KMS-11 (cell line): ENCODE measurements around the gene FAM81B.

ENCODE experiments used
- H2AFZ ChIP-seq: fragments of 200-600 bp; sonication (generic); 2 replicates; pipeline ENCODE4 v1.6.1; 2016; ENCODE audit warnings: antibody characterized with exemption, mixed run types, low read depth
- H3K27ac ChIP-seq: fragments of 200-600 bp; sonication (generic); 2 replicates; pipeline ENCODE4 v1.6.1; 2016; ENCODE audit warnings: mild to moderate bottlenecking, mixed run types
- H3K27me3 ChIP-seq: fragments of 200-600 bp; sonication (generic); 2 replicates; pipeline ENCODE4 v1.6.1; 2017; ENCODE audit warnings: mild to moderate bottlenecking, low read depth, mixed run types, moderate library complexity; ENCODE audit not compliant: insufficient read depth
- H3K36me3 ChIP-seq: fragments of 200-600 bp; sonication (generic); 2 replicates; pipeline ENCODE4 v1.6.1; 2017; ENCODE audit warnings: mild to moderate bottlenecking, mixed run types; ENCODE audit not compliant: insufficient read depth
- H3K4me1 ChIP-seq: fragments of 200-600 bp; sonication (generic); 2 replicates; pipeline ENCODE4 v1.6.1; 2016; ENCODE audit warnings: mild to moderate bottlenecking, low read depth, mixed run types; ENCODE audit not compliant: poor library complexity, severe bottlenecking
- H3K4me2 ChIP-seq: fragments of 200-600 bp; sonication (generic); 2 replicates; pipeline ENCODE4 v1.7.0; 2016; ENCODE audit warnings: mild to moderate bottlenecking, mixed run types
- H3K4me3 ChIP-seq: fragments of 200-600 bp; sonication (generic); IDR thresholded peaks from 2 replicates; pipeline ENCODE4 v1.6.1; 2017; ENCODE audit warnings: low read depth, low read length, mixed read lengths; ENCODE audit not compliant: insufficient read depth
- H3K79me2 ChIP-seq: fragments of 200-600 bp; sonication (generic); 2 replicates; pipeline ENCODE4 v1.6.1; 2016; ENCODE audit warnings: low read depth, mixed run types; ENCODE audit not compliant: insufficient read depth
- H3K9ac ChIP-seq: fragments of 200-600 bp; sonication (generic); 2 replicates; pipeline ENCODE4 v1.6.1; 2016; ENCODE audit warnings: mild to moderate bottlenecking, mixed run types
- H4K20me1 ChIP-seq: fragments of 200-600 bp; sonication (generic); 2 replicates; pipeline ENCODE4 v1.6.1; 2016; ENCODE audit warnings: mild to moderate bottlenecking, mixed run types; ENCODE audit not compliant: insufficient read depth
- CTCF ChIP-seq: fragments of 200-600 bp; sonication (generic); conservative IDR thresholded peaks from 2 replicates; pipeline ENCODE4 v1.6.1; 2017; ENCODE audit warnings: low read depth, mild to moderate bottlenecking, antibody characterized with exemption, low read length, moderate library complexity, mixed read lengths

Gene FAM81B

GRCh38 chr5:95403996-95404395 lies 12.8 kb downstream of the FAM81B start:
- no peak overlapping the region for H3K27ac ChIP-seq
- TF ChIP-seq CTCF = no peak
- no peak overlapping the region for H3K9ac ChIP-seq
- H2AFZ ChIP-seq = no peak overlapping the region
- no peaks in the 10 kb centered on the region for H3K36me3 ChIP-seq
- H3K79me2 ChIP-seq = no peaks in the 10 kb centered on the region
- H3K27me3 ChIP-seq = no peaks in the 10 kb centered on the region
- H3K4me2 ChIP-seq = no peak overlapping the region
- H4K20me1 ChIP-seq = no peaks in the 10 kb centered on the region
- H3K4me3 ChIP-seq = no peak overlapping the region
- no peaks in the 10 kb centered on the region for H3K4me1 ChIP-seq

GRCh38 chr5:95406426-95407090 lies 15.4 kb downstream of the FAM81B start:
- TF ChIP-seq CTCF = no peak
- Histone ChIP-seq H3K27ac (no peak overlapping the region), H3K4me3 (no peak overlapping the region), H2AFZ (no peak overlapping the region), H3K36me3 (no peaks in the 10 kb centered on the region), H3K9ac (no peak overlapping the region), H3K4me1 (no peaks in the 10 kb centered on the region), H3K27me3 (no peaks in the 10 kb centered on the region), H3K4me2 (no peak overlapping the region), H4K20me1 (no peaks in the 10 kb centered on the region), H3K79me2 (no peaks in the 10 kb centered on the region)

- Histone ChIP-seq H3K9ac (no peak overlapping the region), H2AFZ (no peak overlapping the region), H3K27me3 (no peaks in the 10 kb centered on the region)
Observed at GRCh38 chr5:95410279-95410678, 19.1 kb downstream of the FAM81B start.

GRCh38 chr5:95411474-95411873 lies 20.3 kb downstream of the FAM81B start:
- no peaks in the 10 kb centered on the region for H3K27me3 ChIP-seq

More at GRCh38 chr5:95410279-95410678, 19.1 kb downstream of the FAM81B start:
- Histone ChIP-seq H3K4me2 (no peak overlapping the region), H3K27ac (no peak overlapping the region), H4K20me1 (no peaks in the 10 kb centered on the region), H3K4me1 (no peaks in the 10 kb centered on the region), H3K79me2 (no peaks in the 10 kb centered on the region), H3K36me3 (no peaks in the 10 kb centered on the region), H3K4me3 (no peak overlapping the region)
- TF ChIP-seq CTCF = no peak

More at GRCh38 chr5:95411474-95411873, 20.3 kb downstream of the FAM81B start:
- TF ChIP-seq CTCF = no peak
- Histone ChIP-seq H3K9ac (no peak overlapping the region), H2AFZ (no peak overlapping the region), H3K27ac (no peak overlapping the region), H3K36me3 (no peaks in the 10 kb centered on the region), H3K4me3 (no peak overlapping the region), H3K4me2 (no peak overlapping the region), H4K20me1 (no peaks in the 10 kb centered on the region), H3K4me1 (no peaks in the 10 kb centered on the region), H3K79me2 (no peaks in the 10 kb centered on the region)
